GM18861 (cell line): ENCODE data around the gene DOCK4.

Experiments used
- ATAC-seq: cut with Tn5 transposase; IDR thresholded peaks from one replicate; pipeline ENCODE4 v1.9.1; 2021; ENCODE audit not compliant: unreplicated experiment

Gene DOCK4

GRCh38 chr7:112061051-112061450, 145.1 kb downstream of the DOCK4 start:
- no peak for ATAC-seq

GRCh38 chr7:112060625-112061024, 145.6 kb downstream of the DOCK4 start:
- ATAC-seq = no peak

GRCh38 chr7:112059675-112060074, 146.5 kb downstream of the DOCK4 start:
- ATAC-seq = no peak

- no peak for ATAC-seq
These were observed 147.5 kb downstream of the DOCK4 start for GRCh38 chr7:112058686-112059085.

- peak; percentile 68 for ATAC-seq
These were observed 149.8 kb downstream of the DOCK4 start for GRCh38 chr7:112056409-112056808.

- ATAC-seq = no peak
These were observed 152.5 kb downstream of the DOCK4 start for GRCh38 chr7:112053737-112054069.

GRCh38 chr7:112052993-112053736, 153.0 kb downstream of the DOCK4 start:
- ATAC-seq = no peak

- no peak for ATAC-seq
These were observed 153.7 kb downstream of the DOCK4 start for GRCh38 chr7:112052498-112052897.

GRCh38 chr7:112050250-112050881, 155.8 kb downstream of the DOCK4 start:
- no peak for ATAC-seq

- ATAC-seq = no peak
These were observed 156.5 kb downstream of the DOCK4 start for GRCh38 chr7:112049555-112050249.

- no peak for ATAC-seq
These were observed 158.8 kb downstream of the DOCK4 start for GRCh38 chr7:112047421-112047820.

GRCh38 chr7:112045222-112045621, 161.0 kb downstream of the DOCK4 start:
- ATAC-seq = no peak

- ATAC-seq = no peak
These were observed 163.6 kb downstream of the DOCK4 start for GRCh38 chr7:112042631-112043030.

GRCh38 chr7:112038353-112038752, 167.8 kb downstream of the DOCK4 start:
- ATAC-seq = no peak

- no peak for ATAC-seq
These were observed 170.1 kb downstream of the DOCK4 start for GRCh38 chr7:112036071-112036470.

- no peak for ATAC-seq
These were observed 174.5 kb downstream of the DOCK4 start for GRCh38 chr7:112031689-112032088.

- no peak for ATAC-seq
These were observed 180.6 kb downstream of the DOCK4 start for GRCh38 chr7:112025556-112025955.

- ATAC-seq = no peak
These were observed 182.4 kb downstream of the DOCK4 start for GRCh38 chr7:112023786-112024185.

GRCh38 chr7:112023282-112023681, 182.9 kb downstream of the DOCK4 start:
- no peak for ATAC-seq

GRCh38 chr7:112022128-112022527, 184.1 kb downstream of the DOCK4 start:
- ATAC-seq = no peak

- no peak for ATAC-seq
These were observed 184.7 kb downstream of the DOCK4 start for GRCh38 chr7:112021379-112022044.

- no peak for ATAC-seq
These were observed 185.4 kb downstream of the DOCK4 start for GRCh38 chr7:112020800-112021199.
